ENCODE results near the gene MINK1.
"Not testable (repeated sequence)": the region's sequence is repeated elsewhere in the genome, so short reads cannot be mapped to it uniquely, and the experiment has no call there.

Gene MINK1

DNA sequence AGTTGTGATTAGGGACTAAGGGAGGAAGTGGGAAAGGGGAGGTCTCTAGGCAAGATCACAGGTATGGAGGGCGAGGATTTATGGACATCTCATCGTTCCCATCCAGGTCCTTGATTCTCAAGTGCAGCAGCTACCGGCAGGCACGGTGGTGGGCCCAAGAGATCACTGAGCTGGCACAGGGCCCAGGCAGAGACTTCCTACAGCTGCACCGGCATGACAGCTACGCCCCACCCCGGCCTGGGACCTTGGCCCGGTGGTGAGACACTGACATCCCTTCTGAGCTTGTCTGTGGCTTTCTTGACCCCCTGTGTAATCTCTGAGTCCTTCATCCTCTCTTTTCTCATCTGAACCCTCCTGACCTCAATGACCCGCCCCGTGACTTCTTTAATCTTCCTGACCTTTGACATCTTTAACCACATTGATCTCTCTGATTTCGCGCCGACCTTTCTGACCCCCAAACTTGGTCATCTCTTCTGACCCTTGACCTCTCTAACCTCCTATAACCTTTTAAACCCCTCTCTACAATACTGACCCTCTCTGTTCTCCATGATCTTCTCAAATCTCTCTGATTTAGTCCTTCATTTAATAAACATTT lies 22.3 kb upstream of the MINK1 start:
- FAIRE-seq (no peak), DNase-seq (ENCODE audit: insufficient read length, low spot score) (no peak)

- FAIRE-seq = no peak
- DNase-seq (ENCODE audit: insufficient read length, low spot score) = no peak
Observed at GRCh38 chr17:4811471-4811870, 21.7 kb upstream of the MINK1 start.

DNA sequence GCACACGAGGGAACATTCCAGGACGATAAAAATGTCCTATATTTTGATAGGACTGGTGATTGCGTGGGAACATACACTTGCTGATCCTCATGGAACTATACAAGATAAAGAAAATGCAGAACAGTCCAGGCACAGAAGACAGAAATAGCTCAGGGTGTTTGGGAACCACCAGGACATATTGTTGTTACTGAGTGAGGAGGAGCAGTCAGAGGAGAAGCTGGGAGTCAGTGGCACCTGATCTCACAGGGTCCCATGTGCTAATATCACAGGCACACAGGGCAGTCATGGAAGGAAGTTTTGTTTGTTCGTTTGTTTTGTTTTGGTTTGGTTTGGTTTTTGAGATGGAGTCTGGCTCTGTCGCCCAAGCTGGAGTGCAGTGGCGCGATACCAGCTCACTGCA lies 20.4 kb upstream of the MINK1 start:
- DNase-seq (ENCODE audit: insufficient read length, low spot score) (no peak), FAIRE-seq (no peak)

DNA sequence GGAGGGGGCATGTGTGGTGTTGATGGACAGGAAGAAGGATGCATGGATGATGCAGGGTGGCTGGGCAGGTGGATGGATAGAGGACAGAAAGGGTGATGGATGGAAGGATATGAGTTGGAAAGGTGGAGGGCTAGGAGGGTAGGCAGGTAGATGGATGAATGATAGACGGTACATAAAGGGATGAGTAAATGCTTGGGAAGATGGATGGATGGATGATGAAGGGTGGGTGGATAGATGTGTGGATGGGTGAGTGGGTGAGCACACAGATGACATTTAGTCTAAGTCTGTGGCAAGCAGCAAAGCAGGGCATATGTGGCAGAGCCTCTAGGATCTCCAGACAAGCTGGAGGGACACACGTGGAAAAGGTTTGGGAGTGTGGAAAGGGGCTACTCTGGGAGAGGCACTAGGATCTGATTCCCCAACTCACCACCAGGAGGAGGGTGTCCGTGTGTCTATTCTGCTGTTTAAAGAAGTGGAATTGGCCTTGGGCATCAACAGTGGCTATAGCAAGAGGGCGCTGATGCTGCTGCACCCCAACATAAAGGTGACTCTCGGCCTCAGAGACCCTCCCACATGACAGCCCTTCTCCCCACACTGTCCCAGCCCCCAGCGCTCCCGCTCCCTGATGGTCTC lies 18.0 kb upstream of the MINK1 start:
- no peak for FAIRE-seq
- no peak for DNase-seq (ENCODE audit: insufficient read length, low spot score)

GRCh38 chr17:4816826-4817225 lies 16.3 kb upstream of the MINK1 start:
- FAIRE-seq = no peak

DNA sequence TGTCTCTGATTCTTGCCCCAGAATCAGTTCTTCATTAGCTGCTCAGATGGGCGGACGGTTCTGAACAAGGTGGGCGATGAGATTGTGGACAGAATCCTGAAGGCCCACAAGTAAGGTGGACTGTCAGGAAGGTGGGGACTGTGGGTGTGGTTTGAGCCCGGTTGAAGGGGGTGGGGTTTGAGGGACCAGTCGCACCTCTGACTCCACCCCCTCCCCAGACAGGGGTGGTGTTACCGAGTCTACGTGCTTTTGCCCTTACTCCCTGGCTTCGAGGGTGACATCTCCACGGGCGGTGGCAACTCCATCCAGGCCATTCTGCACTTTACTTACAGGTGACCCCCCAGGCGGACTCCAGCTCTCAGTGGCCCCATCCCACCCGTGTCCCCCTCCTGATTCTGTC lies 14.9 kb upstream of the MINK1 start:
- DNase-seq (ENCODE audit: insufficient read length, low spot score) (no peak), FAIRE-seq (no peak)

More at GRCh38 chr17:4816826-4817225, 16.3 kb upstream of the MINK1 start:
- DNase-seq (ENCODE audit: insufficient read length, low spot score) = no peak

DNA sequence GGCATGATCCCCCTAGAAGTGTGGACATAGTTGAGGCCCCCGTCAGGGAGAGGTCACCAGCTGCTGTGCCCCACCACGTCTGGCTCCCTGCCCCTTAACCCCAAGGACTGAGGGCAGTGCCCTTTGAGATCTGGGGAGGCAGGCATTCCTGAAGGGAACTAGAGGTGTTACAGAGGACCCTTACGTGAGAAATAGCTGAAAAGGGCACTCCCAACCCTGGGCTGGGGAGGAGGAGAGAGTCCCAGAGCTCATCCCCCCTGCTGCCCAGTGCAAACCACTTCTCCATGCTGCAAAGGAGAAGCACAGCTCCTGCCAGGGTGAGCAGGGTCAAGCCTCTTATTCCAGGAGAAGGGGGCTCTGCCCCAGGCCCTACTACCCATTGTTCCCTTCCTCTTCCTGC lies 10.3 kb upstream of the MINK1 start:
- DNase-seq (ENCODE audit: insufficient read length, low spot score) (no peak), FAIRE-seq (no peak)

DNA sequence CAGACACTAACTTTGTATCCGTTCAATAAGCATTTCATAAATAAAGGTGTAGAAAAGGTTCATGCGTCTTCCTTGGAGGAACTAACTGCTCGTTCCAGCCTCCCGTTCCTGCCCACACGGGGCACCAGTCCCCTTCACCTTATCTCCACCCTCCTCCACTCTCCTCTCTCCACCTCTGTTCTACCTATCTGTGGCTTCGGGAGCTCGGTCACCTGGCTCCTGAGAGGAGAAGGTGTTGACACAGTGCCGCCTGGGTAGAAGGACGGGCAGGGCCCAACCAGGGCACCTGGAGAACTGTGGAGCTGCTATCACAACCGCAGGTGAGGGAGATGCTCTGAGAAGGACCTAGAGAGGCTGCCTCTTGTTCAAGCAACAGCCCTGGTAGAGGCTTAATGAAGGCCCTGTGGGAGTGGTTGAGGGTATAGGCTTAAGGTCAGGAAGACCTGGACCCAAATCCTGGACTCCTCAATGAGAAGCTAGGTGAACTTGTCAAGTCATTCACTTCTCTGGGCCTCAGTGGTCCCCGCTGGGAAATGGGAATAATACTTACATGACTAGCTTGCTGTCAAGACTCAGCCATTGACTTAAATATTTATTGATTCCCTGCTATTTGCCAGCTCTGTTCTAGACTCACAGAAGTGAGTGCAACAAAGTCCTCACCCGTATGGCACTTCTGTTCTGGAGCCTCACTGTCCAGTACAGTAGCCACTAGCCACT lies 9.6 kb upstream of the MINK1 start:
- DNase-seq (ENCODE audit: insufficient read length, low spot score) (no peak), FAIRE-seq (no peak)

- FAIRE-seq = no peak
- DNase-seq (ENCODE audit: insufficient read length, low spot score) = no peak
Observed at GRCh38 chr17:4827399-4827798, 5.7 kb upstream of the MINK1 start.

- DNase-seq (ENCODE audit: insufficient read length, low spot score); FAIRE-seq: not testable (repeated sequence)
Observed at GRCh38 chr17:4832829-4833177, 337 bp upstream of the MINK1 start.

DNA sequence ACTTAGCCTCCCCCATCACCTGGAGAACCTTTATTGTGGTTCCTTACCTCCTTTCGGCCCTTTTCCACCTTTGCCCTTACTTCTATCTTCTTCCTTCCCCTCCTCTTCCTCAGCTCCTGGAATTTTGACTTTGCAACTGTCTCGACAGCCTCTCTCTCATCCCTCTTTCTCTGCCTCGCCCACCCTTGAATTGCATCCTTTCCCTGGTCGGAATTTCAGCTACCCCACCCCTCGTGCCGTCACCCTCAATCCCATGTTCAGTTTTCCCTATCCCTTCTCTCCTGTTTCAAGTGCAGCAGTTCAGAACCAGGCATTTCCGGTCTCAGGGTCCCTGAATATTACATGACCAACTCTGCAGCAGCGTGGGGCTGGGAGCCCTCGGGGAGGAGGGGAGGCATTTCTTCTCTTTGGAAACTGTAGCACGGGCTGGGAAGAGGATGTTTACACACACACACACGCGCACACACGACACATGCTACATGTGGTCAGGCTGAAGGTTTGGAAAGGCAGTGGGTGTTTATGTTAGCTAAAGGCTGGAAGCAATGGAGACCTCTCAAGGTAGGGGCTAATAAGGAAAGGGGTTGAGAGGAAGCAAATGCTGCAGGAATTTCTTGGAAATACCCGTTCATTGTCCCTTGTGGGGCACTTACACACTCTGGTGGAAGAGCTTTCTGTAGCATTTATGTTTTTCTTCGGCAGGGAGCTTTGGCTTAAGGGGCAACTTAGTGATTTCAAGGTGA lies 971 bp downstream of the MINK1 start:
- DNase-seq (ENCODE audit: insufficient read length, low spot score) (no peak), FAIRE-seq (no peak)

DNA sequence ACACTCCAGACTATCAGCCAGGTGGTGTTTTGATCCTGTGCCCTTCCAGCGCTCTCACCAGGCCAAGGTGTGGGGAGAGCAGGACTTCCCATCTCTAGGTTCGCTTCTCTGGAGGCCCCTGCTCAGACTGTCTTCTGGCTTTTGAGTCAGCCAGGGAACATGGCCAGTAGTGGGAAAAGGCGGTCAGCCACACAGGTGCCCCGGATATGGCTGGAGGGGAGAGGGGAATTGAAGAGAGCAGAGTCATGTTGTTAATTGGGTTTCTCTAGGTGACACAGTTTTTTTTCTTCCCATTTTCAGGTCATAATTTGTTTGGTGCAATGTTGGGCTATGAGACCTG lies 1.5 kb downstream of the MINK1 start:
- FAIRE-seq = no peak
- DNase-seq (ENCODE audit: insufficient read length, low spot score) = no peak

DNA sequence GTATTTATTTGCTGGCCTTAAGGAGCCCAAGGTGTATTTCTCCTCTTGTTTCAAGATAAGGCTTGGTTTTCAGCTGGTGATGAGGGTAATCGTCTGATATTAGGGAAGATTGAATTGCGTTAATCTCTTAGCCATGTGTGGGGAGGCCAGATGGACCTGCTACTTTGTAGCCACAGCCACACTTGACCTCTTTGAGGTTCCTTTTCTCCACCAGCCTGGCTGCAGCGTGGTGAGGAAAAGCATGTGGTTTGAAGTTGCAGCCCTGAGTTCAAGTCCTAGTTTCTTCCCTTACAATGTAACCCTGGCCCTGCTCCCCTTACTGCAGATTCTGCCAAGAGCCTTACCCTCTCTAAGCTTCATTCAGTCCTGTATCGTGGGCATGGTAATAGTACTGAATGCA lies 3.1 kb downstream of the MINK1 start:
- FAIRE-seq = no peak
- DNase-seq (ENCODE audit: insufficient read length, low spot score) = no peak

- DNase-seq (ENCODE audit: insufficient read length, low spot score) = no peak
- no peak for FAIRE-seq
Observed at GRCh38 chr17:4837471-4838308, 4.5 kb downstream of the MINK1 start.

DNA sequence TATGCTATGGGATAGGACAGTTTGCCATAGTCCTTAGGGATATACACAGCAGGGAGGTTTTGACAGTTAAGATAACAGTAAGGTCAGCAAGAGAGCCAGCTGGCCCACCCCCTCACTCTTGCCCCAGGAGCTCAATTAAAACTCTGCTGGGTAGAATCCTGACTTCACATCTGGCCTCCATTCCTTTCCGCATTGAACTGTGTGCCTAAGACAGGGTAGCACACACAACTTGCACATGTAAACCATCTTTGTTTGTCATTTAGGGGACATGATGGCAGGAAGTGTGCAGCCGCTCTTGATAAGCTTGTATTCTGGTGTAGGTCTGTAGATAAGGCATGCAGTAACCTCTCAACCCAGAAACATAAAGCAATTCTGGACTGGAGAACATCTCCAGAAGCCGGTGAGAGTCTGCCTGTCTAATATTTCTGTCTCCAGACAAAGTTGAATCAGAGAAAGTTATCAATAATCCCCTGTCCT lies 5.2 kb downstream of the MINK1 start:
- FAIRE-seq = no peak
- no peak for DNase-seq (ENCODE audit: insufficient read length, low spot score)

- FAIRE-seq (no peak), DNase-seq (ENCODE audit: insufficient read length, low spot score) (no peak)
Observed at GRCh38 chr17:4839221-4839620, 6.1 kb downstream of the MINK1 start.

- FAIRE-seq (no peak), DNase-seq (ENCODE audit: insufficient read length, low spot score) (no peak)
Observed at GRCh38 chr17:4839965-4840892, 7.1 kb downstream of the MINK1 start.

- FAIRE-seq = no peak
- DNase-seq (ENCODE audit: insufficient read length, low spot score) = no peak
Observed at GRCh38 chr17:4840893-4841242, 7.7 kb downstream of the MINK1 start.

- DNase-seq (ENCODE audit: insufficient read length, low spot score) = no peak
- FAIRE-seq = no peak
Observed at GRCh38 chr17:4842376-4842775, 9.2 kb downstream of the MINK1 start.
